AG09319 (cell line): ENCODE measurements around the gene TNFRSF8.

Experiments
- DNase-seq: peaks from one replicate; pipeline ENCODE4 v3.0.0-alpha.2; 2010; ENCODE audit warnings: low read depth; ENCODE audit errors: extremely low read depth
- TF ChIP-seq, protein P1 (sequence below): IDR thresholded peaks from 2 replicates; pipeline ENCODE4 v1.5.1; 2011; ENCODE audit warnings: low read depth, mild to moderate bottlenecking, inconsistent platforms, low read length, moderate library complexity

The TNFRSF8 gene

DNA sequence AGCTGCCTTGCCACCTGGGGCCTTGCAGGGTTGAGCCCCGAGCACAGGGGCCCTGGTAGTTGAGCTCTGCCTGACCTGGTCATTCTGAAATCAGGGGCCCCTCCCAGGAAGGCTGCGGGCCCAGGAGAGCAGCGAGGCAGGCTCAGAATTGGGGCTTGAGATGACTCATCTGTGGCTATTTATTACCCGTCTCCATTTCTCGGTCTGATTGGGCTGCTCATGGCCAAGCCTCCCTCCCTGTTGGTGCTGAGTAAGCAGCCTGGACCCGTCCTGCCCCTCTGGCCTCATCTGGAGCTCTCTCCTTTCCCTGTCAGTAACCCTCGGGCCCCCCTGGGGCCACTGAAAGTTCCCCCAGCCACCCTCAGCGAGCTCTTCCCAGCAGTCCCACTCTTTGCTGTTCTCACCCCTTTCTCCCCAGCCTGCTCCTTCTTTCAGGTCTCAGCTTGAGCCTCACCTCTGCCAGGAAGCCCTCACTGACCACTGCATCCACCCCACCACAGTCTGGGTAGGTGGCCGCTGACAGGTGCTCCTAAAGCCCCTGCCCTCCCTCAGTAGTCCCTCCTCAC is 11.0 kb upstream of the TNFRSF8 start:
- TF ChIP-seq, protein P1, sequence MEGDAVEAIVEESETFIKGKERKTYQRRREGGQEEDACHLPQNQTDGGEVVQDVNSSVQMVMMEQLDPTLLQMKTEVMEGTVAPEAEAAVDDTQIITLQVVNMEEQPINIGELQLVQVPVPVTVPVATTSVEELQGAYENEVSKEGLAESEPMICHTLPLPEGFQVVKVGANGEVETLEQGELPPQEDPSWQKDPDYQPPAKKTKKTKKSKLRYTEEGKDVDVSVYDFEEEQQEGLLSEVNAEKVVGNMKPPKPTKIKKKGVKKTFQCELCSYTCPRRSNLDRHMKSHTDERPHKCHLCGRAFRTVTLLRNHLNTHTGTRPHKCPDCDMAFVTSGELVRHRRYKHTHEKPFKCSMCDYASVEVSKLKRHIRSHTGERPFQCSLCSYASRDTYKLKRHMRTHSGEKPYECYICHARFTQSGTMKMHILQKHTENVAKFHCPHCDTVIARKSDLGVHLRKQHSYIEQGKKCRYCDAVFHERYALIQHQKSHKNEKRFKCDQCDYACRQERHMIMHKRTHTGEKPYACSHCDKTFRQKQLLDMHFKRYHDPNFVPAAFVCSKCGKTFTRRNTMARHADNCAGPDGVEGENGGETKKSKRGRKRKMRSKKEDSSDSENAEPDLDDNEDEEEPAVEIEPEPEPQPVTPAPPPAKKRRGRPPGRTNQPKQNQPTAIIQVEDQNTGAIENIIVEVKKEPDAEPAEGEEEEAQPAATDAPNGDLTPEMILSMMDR, result no peak
- peak; percentile 52 for DNase-seq

DNA sequence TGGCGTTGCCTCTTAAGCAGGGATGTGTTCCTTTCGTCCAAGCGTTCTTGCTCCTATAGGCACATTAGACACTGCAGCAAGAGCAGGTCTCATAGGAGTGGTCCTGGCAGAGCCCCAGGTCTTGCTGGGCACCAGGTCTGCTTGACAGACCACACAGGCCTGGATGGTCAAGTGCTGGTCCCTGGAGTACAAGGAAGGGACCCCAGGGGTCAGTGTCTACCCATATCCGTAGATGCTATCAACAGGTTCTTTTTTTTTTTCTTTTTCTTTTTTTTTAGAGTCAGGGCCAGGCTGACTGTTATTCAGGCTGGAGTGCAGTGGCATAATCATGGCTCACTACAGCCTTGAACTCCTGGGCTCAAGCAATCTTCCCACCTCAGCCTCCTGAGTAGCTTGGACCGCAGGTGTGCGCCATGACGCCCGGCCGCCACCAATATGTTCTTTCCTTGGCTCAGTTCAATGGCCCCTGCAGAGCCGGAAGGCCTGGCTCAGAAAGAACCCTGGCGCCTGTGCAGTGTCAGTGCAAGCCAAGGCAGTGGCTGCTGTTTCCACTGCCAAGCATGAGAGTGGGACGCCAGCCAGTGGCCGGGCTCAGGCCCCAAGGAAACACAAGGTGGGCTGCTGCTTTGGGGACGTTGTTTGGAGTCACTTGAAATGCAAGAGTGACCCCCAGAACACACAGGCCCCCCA is 10.0 kb upstream of the TNFRSF8 start:
- DNase-seq, result no peak
- TF ChIP-seq, protein P1, result no peak

DNA sequence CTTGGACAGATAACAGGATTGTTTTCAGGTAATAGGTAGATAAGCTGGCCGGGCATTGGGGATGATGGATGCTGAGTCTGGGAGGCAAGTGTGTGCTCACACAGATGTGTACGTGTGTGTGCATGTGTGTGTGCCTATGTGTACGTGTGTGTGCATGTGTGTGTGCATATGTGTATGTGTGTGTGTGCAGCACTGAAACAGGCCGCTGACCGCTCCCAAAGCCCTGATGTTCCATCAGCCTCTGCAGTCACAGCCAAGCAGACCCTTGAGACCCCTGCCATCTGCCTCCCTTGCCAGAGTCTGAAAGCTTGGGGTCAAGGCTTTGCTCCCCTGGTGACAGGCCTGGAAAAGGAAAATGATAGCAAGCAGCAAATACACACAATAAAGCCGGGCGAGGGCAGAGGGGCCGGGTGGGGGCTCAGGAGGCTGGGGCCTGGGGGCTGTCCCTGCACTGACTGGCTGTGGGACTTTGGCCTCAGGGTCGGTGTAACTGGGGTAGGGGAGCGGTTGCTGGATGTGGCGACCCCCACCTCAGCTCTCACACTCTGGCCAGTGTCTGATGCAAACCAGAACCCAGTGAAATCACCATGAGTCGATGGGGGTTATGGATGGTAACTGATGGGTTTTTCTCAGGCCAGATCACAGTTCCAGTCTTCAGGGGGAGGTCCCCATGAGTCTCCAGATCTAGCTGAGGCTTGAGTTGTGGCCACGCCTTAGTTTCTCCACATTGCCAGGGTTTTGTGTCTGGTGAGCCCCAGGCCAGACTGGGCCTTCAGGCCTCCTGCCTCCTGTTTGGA is 9.2 kb upstream of the TNFRSF8 start:
- DNase-seq, result no peak
- TF ChIP-seq, protein P1, result no peak

DNA sequence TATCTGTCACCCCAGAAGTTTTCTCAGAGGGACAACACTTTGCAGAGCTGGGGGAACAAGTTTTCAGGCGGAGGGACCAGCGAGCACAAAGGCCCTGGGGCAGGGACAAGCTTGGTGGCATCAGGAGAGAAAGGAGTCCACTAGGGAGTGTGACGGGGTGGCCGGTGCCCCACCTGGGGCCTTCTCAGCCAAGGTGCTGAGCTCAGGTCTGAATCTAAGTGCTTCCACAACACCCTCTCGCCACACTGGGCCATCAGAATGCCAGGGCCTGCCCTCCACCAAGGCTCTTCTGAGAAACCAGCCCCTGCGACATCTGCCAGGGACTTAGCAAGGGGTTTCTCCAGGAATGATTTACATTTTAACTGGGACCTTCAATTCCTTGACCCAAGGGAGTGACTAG is 7.8 kb upstream of the TNFRSF8 start:
- DNase-seq, result no peak
- TF ChIP-seq, protein P1, result no peak

DNA sequence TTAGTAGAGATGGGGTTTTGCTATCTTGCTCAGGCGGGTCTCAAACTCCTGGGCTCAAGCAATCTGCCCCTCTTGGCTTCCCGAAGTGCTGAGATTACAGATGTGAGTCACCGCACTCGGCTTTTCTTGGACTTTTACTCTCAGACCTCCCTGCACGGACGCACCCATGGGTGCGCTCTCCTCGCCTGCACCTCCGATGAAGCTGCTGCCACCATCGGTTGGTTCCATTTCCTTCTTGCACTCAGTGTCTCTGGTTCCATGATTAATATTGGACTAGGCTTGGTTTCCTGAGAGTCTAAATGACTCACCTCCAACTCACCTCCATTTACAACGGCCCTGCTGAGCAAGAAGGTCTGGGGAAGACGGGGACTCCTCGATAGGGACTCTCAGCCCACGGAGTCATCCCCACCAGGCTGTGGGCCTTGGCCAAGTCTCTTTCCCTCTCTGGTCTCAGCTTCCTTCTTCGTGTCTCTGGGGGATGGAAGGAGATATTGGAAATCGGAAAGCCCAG is 6.7 kb upstream of the TNFRSF8 start:
- DNase-seq, result no peak
- TF ChIP-seq, protein P1, result no peak

DNA sequence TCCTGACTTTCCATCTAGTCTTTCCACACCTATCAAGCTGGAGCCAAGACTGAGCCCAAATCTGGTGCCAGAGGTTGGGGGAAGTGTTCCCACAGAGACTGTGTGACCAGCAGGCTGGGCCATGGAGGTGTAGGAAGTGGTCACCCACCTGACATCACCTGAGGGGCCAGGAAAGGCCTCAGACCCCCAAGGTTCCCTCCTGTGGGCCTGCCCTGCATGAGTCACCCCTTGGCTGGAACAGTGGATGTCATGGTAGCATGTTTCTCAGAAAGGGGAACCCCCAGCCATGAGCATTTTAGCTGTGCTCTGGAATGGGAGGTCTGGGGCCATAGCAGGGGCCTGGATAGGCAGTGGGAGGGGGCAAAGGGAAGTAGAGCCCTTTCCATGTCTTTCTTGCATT is 5.7 kb upstream of the TNFRSF8 start:
- no peak for DNase-seq
- TF ChIP-seq, protein P1, result no peak
